Measurements from ENCODE around the gene COLQ.

The COLQ gene

DNA sequence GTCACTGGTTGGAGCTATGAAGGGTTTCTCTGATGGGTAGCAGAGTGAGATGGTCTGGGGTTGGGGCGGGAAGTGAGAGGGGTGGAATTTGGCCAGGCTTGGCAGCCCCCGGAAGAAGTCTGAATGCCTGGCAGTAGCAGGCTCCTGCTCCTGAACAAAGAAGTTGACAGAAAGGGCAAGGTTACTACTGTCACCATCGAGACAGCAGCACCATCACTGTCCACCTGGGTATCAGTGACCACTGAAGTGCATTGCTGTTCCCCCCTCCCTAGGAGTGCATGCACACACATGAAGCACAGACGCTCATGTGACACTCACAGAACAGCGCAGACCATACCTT lies 42.9 kb downstream of the COLQ start:
- no peak for DNase-seq (ENCODE audit: low read depth)
- TF ChIP-seq, protein P1, sequence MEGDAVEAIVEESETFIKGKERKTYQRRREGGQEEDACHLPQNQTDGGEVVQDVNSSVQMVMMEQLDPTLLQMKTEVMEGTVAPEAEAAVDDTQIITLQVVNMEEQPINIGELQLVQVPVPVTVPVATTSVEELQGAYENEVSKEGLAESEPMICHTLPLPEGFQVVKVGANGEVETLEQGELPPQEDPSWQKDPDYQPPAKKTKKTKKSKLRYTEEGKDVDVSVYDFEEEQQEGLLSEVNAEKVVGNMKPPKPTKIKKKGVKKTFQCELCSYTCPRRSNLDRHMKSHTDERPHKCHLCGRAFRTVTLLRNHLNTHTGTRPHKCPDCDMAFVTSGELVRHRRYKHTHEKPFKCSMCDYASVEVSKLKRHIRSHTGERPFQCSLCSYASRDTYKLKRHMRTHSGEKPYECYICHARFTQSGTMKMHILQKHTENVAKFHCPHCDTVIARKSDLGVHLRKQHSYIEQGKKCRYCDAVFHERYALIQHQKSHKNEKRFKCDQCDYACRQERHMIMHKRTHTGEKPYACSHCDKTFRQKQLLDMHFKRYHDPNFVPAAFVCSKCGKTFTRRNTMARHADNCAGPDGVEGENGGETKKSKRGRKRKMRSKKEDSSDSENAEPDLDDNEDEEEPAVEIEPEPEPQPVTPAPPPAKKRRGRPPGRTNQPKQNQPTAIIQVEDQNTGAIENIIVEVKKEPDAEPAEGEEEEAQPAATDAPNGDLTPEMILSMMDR (IDR thresholded peaks at IDR 0.05; ENCODE audit: low read depth, low read length, missing control alignments): no peak
- in situ Hi-C loops (cut with HindIII; ENCODE audit: low sequenced_read_pairs): no loop called here
- H3K4me3 ChIP-seq (ENCODE audit: low read depth, low read length): no peak overlapping the region

DNA sequence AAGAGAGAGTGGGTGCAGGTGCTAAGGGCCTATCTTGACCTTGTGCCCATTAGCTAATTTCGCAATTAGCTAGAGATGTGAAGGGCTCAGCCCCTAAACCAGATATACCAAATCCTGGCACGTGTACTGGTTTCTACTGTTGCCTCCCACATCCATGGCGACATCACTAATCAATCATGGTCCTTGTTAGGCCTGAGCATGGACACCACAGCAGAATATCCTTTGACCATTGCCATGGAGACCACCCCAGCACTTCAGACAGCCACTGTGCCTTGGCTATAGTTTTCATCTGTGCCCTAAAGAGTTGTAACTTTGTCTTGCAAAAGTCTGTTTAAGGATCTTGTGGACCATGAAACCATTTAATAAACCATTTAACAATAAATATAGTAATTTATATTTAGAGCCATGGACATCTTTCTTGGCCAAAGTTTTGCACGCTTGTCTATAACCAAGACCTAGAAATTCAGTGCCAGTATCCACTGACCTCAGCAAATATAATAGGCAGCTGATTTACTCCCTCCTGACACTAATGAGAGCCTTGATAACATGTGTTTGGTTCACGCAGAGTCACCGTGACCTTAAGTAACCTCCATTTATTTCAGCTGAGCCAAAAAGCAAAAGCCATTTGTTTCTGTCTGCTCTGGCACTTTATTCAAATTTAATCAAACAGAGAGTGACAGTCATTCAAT lies 43.4 kb downstream of the COLQ start:
- TF ChIP-seq, protein P1 (IDR thresholded peaks at IDR 0.05; ENCODE audit: low read depth, low read length, missing control alignments): no peak
- no peak for DNase-seq (ENCODE audit: low read depth)
- in situ Hi-C loops (cut with HindIII; ENCODE audit: low sequenced_read_pairs): no loop called here
- H3K4me3 ChIP-seq (ENCODE audit: low read depth, low read length): no peak overlapping the region

DNA sequence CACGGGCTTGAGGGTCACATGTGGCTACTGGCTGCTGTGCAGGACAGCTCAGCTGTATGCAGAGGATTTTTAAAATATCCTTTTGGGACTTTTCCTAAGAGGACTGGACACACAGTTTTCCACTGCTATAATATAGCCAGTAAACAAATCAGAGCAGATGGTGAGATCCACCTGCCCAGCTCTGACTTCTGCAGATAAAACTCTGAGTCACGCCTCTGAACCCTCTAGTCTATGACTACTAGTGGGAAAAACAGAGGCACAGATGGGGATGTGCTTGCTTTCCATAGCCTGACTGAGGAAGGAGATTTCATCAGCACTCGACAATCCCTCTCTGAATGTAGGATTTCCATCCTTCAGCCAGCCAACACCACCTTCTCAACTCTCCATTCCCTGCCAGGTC lies 45.1 kb downstream of the COLQ start:
- in situ Hi-C loops (cut with HindIII; ENCODE audit: low sequenced_read_pairs): no loop called here
- TF ChIP-seq, protein P1 (IDR thresholded peaks at IDR 0.05; ENCODE audit: low read depth, low read length, missing control alignments): no peak
- H3K4me3 ChIP-seq (ENCODE audit: low read depth, low read length): no peak overlapping the region
- no peak for DNase-seq (ENCODE audit: low read depth)

DNA sequence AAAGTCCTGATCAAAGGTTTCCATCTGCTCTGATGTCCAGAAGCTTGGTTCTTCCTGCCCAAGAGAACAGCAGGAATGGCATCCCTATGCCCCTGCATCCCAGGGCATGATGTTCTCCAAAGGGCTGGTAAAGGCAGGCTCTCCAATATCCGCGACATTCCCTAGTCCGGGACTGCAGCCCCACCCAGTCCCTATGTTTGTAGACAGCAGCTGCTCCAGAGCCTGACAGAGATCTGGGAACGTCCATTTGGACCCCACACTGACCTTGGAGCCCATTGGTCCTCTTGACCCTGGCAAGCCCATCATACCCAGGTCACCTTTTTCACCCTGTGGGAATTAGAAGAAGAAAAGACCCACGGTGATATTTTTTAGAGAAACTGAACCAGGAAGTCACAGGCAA lies 46.3 kb downstream of the COLQ start:
- TF ChIP-seq, protein P1 (IDR thresholded peaks at IDR 0.05; ENCODE audit: low read depth, low read length, missing control alignments): no peak
- DNase-seq (ENCODE audit: low read depth): no peak
- H3K4me3 ChIP-seq (ENCODE audit: low read depth, low read length): no peak overlapping the region
- in situ Hi-C loops (cut with HindIII; ENCODE audit: low sequenced_read_pairs): no loop called here

DNA sequence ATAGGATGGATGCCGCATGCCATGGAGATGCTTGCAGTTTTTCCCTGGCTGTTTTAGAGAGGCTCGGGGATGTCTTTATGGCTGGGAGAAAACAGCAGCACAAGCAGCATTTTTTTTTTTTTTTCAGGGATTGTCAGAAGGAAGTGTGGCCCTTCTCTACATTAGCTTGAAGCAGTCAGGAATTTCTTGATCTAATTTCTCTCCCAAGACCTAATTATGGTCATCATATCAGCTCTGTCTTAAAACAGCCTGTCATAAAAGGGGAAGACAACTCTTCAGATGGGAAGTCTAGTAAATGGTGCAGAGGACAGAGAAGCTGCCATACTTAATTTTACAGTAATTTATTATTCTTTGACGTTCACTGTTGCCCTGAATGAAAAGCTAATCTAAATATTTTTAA lies 49.6 kb downstream of the COLQ start:
- TF ChIP-seq, protein P1 (IDR thresholded peaks at IDR 0.05; ENCODE audit: low read depth, low read length, missing control alignments): no peak
- no peak for DNase-seq (ENCODE audit: low read depth)
- H3K4me3 ChIP-seq (ENCODE audit: low read depth, low read length): no peak overlapping the region
- in situ Hi-C loops (cut with HindIII; ENCODE audit: low sequenced_read_pairs): no loop called here

DNA sequence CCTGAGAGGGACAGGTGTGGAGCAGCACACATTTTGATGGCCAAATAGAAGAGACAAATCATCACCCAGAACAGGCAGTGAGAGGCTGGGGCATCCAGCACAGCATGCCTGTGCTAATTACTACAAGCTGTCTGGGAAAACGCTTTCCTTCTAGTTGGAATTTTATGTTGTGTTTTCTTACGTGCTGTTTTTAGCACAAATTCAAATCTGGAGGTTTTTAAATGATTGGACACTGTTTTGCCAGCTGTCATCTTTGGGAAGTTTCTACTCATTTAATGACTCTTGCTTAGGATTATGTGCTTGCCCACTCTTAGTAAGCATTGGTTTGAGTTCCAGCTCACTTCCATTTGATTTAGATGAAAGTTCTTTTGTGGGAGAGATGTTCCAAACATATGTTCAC lies 50.7 kb downstream of the COLQ start:
- H3K4me3 ChIP-seq (ENCODE audit: low read depth, low read length): no peak overlapping the region
- TF ChIP-seq, protein P1 (IDR thresholded peaks at IDR 0.05; ENCODE audit: low read depth, low read length, missing control alignments): no peak
- in situ Hi-C loops (cut with HindIII; ENCODE audit: low sequenced_read_pairs): no loop called here
- DNase-seq (ENCODE audit: low read depth): no peak
